ENCODE results near the gene IL15.
"Not testable (repeated sequence)": the region's sequence is repeated elsewhere in the genome, so short reads cannot be mapped to it uniquely, and the experiment has no call there.

Gene IL15

DNA sequence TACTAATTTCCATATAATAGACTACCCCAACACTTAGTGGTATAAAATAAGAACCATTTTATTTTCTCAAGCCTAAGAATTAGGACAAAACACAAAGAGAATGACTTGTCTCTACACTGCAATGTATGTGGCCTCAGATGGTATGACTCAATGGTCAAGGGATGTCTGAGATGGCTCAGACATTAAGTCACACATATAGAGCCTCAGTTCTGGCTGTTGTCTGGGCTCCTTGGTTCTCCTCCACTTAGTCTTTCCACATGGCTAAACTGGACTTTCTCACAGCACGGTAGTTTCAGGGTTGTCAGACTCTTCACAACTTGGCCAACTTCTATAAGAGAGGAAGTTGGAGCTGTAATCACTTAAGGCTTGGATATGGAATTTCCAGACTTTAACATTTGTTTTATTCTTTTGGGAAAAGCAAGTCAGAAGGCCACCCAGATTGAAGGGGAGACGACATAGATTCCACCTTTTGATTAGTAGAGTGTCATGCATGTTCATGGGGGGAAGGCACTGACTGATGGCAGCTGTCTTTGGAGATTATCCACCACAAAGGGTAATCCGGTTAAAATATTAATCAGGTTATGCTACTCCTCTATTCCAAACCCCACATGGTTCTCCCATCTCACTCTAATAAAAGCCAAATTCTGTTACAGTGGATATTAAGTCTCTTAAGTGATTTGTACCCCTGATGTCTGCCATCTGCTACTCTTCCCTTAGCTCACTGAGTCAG is 9.4 kb downstream of the IL15 start:
- no peak overlapping the region for H3K4me3 ChIP-seq (ENCODE audit: low read depth, low read length)

DNA sequence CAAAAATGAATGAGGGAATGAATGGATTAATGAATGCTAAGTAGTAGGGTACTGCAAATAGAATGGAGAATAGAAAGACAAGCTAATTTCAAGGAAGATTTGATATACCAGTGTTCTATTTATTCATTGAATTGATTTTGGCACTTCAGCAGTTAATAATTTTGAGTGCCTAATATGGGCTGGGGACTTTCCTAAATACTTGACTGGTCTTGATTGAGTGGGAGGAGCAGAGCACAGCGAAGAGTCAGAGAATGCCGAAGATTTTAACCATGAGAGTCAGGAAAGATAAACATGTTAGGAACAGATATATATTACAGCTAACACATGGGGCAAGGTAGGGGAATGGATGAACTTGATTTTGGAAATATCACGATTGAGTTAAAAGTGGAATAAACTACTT is 10.6 kb downstream of the IL15 start:
- H3K4me3 ChIP-seq (ENCODE audit: low read depth, low read length) = no peak overlapping the region

DNA sequence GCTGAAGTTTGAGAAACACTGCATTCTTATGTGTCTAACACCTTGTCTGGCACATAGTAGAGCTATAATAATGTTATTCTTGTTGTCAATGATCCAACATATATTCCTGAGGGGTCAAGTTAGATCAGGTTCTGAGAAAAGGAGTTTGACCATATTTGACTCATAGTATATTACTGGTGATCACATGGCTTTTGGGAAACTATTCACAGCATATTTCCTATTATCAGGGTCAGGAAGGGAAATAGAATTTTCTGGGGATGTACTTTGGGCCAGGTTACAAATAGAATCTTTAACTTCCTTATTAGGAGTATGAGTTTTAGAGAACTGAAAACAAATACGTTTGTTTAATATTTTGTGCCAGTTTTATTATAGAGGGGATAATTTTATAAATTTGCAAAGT is 11.6 kb downstream of the IL15 start:
- no peak overlapping the region for H3K4me3 ChIP-seq (ENCODE audit: low read depth, low read length)

DNA sequence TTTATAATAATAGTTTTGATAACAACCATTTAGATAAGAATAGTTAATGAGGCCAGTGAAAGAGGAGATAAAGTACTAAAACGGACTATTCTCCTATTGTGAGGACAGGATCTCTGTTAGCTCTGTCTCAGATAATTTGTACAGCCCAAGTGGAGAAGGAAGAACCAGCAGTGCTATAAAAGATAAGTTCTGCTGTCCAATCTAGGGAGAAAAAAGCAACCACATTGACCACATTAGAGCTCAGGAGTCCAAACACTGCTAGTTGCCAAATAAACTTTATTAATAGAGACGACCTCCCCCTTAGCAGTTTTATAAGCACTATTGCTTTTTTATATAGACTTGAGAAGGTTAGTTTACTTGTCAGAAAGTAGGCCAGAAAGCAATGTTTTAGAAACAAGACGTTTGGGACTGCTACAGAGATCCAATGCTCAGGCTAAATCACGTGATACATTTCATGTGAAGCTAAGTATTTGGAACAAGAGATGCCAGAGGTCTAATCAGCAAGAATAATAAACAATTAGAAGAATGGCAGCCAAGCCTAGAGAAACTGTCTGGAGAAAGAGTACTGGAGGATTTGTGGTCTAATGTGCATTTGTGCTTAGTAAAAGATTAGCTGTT is 15.9 kb downstream of the IL15 start:
- no peak overlapping the region for H3K4me3 ChIP-seq (ENCODE audit: low read depth, low read length)

DNA sequence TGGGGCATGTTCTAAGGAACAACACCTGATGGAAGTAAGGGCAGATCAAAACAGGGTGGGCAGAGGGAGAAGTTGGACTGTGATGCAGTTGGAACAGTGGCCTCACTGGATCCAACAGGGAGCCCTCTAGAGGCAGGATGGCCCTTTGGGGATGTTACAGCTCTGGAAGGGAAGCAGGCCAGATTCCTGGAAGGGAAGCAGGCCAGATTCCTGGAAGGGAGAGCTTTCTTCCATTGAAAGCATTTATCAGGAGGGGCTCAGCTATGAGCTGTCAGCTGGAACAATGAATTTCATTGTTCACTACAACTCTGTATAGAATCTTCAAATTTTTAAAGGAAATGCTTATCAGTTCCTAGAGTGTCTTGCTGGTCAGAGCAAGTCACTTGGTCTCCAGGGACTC is 17.7 kb downstream of the IL15 start:
- H3K4me3 ChIP-seq (ENCODE audit: low read depth, low read length) = no peak overlapping the region

DNA sequence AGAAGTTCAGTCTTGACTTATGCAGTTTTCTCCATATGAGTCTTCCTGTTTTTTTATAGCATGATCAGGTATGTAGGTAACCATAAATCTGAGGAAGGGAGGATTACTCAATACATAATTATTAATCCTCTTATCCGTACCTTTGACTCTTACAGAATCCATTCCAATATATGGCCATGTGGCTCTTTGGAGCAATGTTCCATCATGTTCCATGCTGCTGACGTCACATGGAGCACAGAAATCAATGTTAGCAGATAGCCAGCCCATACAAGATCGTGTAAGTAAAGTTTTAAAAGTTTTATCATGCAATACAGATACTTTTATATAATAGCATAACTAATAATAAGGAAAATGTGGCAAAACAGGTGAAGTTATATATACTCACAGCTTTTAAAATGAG is 19.6 kb downstream of the IL15 start:
- no peak overlapping the region for H3K4me3 ChIP-seq (ENCODE audit: low read depth, low read length)

DNA sequence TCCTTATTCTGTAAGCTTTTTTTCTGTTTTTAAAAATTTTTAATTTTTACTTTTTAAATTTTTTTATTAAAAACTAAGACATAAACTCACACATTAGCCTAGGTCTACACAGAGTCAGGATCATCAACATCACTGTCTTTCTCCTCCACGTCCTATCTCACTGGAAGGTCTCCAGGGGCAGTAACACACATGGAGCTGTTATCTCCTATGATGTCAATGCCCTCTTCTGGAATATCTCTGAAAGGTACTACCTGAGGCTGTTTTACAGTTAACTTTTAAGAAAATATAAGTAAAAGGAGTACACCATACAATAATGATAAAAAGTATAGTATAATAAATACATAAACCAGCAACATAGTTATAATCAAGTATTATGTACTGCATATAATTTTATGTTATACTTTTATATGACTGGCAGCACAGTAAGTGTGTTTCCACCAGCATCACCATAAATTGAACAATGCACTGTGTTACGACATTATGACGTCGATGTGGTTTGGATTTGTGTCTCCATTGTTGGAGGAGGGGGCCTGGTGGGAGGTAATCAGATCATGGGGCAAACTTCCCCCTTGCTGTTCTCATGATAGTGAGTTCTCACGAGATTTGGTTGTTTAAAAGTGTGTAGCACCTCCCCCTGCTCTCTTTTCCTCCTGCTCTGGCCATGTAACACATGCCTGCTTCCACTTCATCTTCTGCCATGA is 21.3 kb downstream of the IL15 start:
- H3K4me3 ChIP-seq (ENCODE audit: low read depth, low read length) = no peak overlapping the region

DNA sequence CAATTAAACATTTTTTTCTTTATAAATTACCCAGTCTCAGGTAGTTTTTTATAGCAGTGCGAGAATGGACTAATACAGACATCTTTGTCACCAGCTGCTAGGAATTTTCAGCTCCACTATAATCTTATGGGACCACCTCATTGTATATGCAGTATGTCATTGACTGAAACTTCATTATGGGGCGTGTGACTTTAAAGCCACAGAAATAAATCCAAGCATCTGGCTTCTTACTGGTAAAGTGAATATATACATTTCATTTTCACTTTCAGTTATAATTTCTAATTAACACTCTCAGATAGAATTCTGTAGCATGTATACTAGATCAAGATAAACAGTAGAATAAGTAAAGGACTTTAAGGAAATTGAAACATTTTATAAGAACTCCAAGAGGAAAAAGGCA is 21.9 kb downstream of the IL15 start:
- no peak overlapping the region for H3K4me3 ChIP-seq (ENCODE audit: low read depth, low read length)

DNA sequence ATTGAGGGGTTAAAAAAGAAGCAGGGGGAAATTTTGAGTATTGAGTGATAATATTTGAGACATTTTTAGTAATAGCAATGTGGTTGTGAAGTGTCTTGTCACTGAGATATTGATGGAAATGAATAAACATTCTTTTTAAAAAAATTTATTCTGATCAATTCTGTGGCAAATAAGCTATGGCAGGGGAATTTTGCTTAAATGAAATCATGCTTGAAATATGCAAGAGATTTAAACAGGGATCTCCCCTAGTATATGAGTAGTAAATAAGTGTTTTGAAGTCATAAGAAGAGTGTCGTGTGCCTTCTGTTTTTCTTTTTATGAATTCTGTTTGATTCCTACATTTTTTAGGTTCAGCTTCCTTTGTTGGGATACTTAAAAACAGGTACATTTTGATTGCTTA is 23.2 kb downstream of the IL15 start:
- no peak overlapping the region for H3K4me3 ChIP-seq (ENCODE audit: low read depth, low read length)

DNA sequence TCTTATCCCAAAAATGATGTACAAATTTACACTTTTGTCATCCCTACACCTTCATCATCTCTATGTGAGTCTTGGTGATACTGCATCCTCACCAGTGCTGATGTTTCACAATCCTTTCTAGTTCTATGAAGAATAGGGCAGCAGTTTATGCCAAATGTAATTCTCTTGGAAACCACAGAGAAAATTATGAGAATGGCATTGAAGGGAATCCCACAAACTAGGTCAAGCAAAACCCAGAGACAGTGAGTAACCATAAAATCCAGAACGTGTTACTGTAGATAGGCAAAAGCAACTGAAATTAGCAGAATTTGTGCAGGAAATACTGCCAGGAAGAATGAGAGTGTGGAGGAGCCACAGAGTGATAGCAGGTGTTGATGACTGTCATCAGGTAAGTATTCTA is 24.5 kb downstream of the IL15 start:
- no peak overlapping the region for H3K4me3 ChIP-seq (ENCODE audit: low read depth, low read length)

DNA sequence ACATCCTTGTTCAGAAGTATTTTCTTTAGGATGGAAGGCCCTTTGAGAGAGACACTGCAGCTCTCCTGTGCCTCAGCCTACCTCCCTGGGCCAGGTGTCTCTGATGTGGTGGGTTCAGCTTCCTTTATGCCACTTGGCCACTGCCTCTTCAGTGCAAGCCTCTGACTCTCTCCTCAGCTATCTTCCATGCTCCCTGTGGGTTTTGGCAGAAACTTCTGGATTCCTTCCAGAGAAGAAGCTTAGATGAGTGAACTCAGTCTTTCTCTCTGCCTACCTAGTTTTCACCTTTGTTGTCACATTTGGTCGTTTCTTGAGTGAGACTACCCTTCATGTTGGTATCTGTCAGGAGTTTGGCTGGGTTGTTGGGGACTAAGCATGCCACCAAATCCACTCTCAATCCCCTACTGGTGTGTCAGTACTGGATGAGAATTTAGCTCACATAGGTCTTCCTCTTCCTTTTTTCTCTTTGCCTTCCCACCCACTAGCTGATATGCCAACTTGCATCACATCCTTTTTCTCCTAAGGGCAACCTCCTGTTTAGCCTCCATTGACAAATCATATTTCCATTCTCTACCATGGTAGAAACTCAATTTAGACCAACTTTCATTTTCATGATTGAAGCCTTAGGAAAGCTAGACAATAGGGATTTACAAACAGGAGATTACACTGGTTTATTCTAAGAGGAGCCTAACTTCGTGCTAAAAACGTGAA is 32.0 kb downstream of the IL15 start:
- no peak overlapping the region for H3K4me3 ChIP-seq (ENCODE audit: low read depth, low read length)

DNA sequence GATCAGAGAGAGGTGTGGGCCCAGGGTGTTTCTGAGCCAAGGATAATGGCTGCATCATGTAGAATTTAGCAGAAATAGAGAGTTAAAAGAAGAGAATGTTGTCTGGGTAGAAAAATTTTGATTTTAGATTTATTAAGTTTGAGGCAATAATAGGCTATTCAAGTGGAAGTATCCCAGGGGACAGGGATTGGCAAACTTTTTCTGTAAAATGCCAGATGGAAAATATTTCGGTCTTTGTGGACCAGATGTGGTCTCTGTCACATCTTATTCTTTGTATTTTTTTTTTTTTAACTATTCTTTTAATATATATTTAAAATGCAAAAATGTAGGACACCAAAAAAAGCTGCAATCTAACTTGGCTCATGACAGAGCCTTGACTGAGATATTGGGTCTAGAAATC is 33.1 kb downstream of the IL15 start:
- no peak overlapping the region for H3K4me3 ChIP-seq (ENCODE audit: low read depth, low read length)

DNA sequence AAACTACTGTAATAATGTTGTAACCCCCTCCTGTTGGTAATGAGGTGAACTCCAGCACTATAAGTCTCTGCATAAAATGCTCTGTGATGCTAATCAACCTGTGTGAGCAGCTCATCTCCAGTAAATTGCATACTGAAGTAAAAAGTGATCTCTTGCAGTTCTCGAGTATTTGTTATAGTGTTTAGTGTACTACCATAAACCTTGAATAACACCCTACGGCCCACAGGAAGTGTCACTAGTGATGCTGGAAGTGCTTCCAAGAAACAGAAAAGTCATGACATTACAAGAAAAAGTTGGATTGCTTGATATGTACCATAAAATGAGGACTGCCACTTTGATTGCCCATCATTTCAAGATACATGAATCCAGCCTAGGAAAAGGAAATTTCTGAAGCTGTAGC is 39.0 kb downstream of the IL15 start:
- H3K4me3 ChIP-seq (ENCODE audit: low read depth, low read length) = no peak overlapping the region

DNA sequence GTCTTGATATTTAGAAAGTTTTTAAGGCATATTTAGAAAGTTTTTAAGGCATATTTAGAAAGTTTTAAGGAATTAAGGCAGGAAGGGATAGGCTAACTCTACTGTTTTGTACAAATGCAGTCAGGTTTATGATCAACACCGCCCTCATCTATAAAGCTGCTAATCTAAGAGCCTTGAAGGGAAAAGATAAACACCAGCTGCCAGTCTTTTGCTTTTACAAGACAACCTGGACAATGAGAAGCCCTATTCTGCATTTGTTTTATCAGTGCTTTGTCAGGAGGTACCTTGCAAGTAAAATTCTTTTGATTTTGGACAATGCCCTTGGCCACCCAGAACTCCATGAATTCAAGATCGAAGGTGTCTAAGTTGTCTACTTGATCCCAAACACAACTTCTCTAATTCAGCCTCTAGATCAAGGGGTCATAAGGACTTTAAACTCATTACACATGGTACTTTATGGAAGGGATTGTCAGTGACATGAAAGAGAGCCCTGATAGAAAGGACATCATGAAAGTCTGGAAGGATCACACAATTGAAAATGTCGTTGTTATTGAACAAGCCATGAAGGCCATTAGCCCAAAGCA is 39.8 kb downstream of the IL15 start:
- H3K4me3 ChIP-seq (ENCODE audit: low read depth, low read length) = no peak overlapping the region

DNA sequence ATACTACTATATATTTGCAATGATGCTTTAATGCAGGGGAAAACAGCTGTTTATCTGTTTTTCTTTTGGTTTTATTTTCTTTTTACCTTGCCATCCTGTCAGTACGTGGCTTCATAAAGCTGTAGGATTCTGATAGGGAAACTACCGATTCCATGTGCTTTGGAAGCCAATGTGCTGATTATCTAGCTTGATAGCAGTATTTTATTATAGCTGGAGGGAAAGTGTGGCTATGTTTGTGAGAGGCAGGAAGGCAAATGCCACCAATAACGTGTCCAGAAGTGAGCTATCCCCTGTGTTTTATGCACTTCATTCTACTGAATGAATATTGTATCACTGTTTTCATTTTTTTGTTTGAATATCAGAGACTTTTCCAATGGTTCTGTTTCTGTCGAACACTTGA is 43.7 kb downstream of the IL15 start:
- no peak overlapping the region for H3K4me3 ChIP-seq (ENCODE audit: low read depth, low read length)

DNA sequence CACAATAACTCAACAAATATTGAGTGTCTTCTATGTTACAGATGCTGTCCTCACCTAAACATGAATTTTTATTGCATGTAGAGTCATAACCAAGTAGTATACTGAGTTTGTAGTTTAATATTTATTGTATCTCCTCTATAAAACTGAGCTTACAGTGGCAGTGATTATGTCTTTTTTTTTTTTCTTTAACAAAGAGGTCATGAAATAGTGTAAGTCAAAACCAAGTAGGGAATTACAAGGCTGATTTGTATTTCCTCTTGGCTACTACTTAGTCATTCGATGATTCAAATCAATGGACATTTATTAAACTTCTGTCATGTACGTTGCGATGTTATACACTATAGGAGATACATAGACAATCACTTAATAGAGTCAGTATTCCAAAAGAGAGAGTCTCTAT is 48.4 kb downstream of the IL15 start:
- no peak overlapping the region for H3K4me3 ChIP-seq (ENCODE audit: low read depth, low read length)

DNA sequence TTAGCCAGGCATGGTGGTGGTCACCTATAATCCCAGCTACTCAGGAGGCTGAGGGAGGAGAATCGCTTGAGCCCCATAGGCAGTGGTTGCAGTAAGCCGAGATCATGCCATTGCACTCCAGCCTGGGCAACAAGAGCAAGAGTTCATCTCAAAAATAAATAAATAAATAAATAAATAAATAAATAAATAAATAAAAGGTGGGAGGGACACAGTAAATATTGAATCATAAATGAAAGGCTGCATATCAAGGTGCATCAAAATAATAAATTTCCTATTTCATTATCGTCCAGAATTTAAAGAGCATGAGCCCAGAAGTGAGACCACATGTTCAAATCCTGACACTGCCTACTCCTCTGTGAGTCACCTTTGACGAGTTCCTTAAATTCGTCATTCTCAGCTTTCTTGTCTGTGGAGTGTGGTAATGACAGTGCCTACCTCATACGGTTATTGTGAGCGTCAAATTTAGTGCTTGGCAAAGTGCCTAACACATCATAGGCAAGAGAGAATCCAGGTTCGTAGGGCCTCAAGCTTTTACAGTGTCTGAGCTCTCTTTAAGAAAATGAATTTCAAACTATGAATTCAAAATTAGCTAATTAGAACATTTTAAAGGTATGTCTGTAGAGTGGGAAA is 49.9 kb downstream of the IL15 start:
- H3K4me3 ChIP-seq (ENCODE audit: low read depth, low read length) = no peak overlapping the region

DNA sequence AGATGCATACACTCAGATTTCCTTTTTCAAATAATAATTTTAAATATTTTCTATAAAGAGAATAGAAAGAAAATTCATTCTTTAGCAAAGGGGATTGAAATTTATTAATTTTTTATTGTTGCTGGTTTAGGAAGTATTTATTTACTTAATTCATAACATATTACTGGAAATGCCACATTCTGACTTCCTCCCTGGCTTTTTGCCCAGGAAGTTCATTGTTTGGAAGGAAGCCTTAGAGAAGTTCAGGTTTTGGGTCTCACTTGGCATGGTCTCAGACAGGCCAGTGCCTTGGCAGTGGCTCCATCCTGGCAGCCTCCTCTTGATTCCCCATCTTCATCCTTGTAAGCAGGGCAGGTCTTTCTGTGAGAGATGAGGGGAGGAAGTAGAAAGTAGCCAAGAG is 50.5 kb downstream of the IL15 start:
- H3K4me3 ChIP-seq (ENCODE audit: low read depth, low read length) = no peak overlapping the region

DNA sequence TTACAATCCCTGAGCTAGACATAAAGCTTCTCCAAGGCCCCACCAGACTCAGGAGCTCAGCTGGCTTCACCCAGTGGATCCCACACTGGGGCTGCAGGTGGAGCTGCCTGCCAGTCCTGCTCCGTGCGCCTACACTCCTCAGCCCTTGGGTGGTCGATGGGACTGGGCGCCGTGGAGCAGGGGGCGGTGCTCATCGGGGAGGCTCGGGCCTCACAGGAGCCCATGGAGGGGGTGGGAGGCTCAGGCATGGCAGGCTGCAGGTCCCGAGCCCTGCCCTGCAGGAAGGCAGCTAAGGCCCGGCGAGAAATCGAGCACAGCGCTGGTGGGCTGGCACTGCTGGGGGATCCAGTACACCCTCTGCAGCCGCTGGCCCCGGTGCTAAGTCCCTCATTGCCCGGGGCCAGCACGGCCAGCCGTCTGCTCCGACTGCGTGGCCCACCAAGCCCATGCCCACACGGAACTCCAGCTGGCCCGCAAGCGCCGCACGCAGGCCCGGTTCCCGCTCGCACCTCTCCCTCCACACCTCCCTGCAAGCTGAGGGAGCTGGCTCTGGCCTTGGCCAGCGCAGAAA is 53.4 kb downstream of the IL15 start:
- H3K4me3 ChIP-seq (ENCODE audit: low read depth, low read length) = not testable (repeated sequence)

DNA sequence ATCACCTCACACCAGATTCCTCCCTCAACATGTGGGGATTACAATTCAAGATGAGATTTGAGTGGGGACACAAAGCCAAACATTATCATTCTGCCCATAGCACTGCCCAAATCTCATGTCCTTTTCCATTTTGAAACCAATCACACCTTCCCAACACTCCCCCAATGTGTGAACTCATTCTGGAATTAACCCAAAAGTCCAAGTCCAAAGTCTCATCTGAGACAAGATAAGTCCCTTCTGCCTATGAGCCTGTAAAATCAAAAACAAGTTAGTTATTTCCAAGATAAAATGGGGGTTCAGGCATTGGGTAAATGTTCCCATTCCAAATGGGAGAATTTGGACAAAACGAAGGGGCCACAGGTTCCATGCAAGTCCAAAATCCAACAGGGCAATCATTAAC is 54.9 kb downstream of the IL15 start:
- not testable (repeated sequence) for H3K4me3 ChIP-seq (ENCODE audit: low read depth, low read length)

DNA sequence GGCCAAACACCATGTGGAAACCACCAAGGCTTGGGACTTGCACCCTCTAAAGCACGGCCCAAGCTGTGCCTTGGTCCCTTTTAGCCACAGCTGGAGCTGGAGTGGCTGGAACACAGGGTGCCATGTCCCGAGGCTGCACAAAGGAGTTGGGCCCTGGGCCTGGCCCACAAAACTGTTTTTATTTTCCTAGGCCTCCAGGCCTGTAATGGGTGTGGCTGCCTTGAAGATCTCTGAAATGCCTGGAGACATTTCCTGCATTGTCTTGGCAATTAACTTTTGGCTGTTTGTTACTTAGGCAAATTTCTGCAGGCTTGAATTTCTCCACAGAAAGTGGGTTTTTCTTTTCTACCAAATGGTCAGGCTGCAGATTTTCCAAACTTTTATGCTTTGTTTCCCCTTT is 55.7 kb downstream of the IL15 start:
- no peak overlapping the region for H3K4me3 ChIP-seq (ENCODE audit: low read depth, low read length)
